K562 treated with DMSO at 1 percent for 12 hours (cell line): Measurements from ENCODE around the gene SLK. TPM values are rescaled to one million over a fixed set of nuclear protein-coding genes. Genes with fewer than 3 reads are reported as not detected.

ENCODE experiments used
- total RNA-seq: library from RNA; unstranded; fragments of 300-600 nt; gene quantifications from 2 replicates; pipeline ENCODE4 v1.2.3, GENCODE V29; 2022; ENCODE audit not compliant: insufficient read depth

Gene SLK
- total RNA-seq, result 6.2 and 23.9 TPM in 2 replicates

GRCh38 chr10:103966671-103967447 is at the start of gene SLK:
TSS of gene SLK (plus strand) at chr10:103967140. CDS start at chr10:103967746, 606 bp downstream.

GRCh38 chr10:103918053-103918846 is 48.7 kb upstream of the SLK start, which contains the start of gene STN1:
TSS of gene STN1 (minus strand) at chr10:103918184. CDS start at chr10:103917594, 590 bp downstream.

Other genes with a start within 250 kb of the SLK start
- gene SH3PXD2A, start 111.6 kb upstream of the SLK start, total RNA-seq, result 0.25 and 1.5 TPM in 2 replicates
- gene STN1, start 49.0 kb upstream of the SLK start, total RNA-seq, result 13.1 and 15.5 TPM in 2 replicates
- gene COL17A1, start 118.7 kb downstream of the SLK start, total RNA-seq, result not detected in 2 replicates
- gene SFR1, start 155.0 kb downstream of the SLK start, total RNA-seq, result 3.2 and 5.9 TPM in 2 replicates